Measurements from ENCODE around the gene FGF23.

DNA sequence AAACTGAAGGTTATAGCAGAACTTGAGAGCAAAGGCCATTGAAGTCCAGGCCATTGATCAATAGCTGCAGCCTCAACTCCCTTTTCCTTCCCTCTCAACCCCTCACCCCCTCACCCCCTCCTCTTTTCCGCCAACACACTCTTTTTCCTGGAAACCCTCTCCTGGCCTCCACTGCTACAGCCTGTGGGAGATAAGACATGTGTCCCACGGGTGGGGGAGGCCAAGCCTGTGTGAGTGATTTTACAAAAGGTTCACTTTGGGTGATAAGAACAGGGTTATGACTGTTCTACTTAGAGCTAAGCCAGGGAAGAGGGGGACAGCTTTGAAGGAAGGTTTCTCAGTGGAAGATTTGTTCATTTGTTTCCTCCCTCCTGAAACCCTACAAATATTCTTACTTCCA is 9.2 kb upstream of the FGF23 start:
- TF ChIP-seq, protein P1, sequence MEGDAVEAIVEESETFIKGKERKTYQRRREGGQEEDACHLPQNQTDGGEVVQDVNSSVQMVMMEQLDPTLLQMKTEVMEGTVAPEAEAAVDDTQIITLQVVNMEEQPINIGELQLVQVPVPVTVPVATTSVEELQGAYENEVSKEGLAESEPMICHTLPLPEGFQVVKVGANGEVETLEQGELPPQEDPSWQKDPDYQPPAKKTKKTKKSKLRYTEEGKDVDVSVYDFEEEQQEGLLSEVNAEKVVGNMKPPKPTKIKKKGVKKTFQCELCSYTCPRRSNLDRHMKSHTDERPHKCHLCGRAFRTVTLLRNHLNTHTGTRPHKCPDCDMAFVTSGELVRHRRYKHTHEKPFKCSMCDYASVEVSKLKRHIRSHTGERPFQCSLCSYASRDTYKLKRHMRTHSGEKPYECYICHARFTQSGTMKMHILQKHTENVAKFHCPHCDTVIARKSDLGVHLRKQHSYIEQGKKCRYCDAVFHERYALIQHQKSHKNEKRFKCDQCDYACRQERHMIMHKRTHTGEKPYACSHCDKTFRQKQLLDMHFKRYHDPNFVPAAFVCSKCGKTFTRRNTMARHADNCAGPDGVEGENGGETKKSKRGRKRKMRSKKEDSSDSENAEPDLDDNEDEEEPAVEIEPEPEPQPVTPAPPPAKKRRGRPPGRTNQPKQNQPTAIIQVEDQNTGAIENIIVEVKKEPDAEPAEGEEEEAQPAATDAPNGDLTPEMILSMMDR (IDR thresholded peaks at IDR 0.05; ENCODE audit: borderline replicate concordance, extremely low read depth, low read length, poor library complexity, severe bottlenecking), result no peak
- TF ChIP-seq EZH2 (IDR thresholded peaks at IDR 0.05; ENCODE audit: borderline replicate concordance, low read depth, low read length, severe bottlenecking), result no peak
